HepG2 (cell line): ENCODE data around the gene ESYT2. TPM values are rescaled to one million over a fixed set of nuclear protein-coding genes. Genes with fewer than 3 reads are reported as not detected.

ENCODE experiments used
- HOXA3 ChIP-seq: sonication (generic); formaldehyde crosslinking; IDR thresholded peaks from 2 replicates; pipeline ENCODE4 v1.5.0; 2020; ENCODE audit warnings: missing genetic modification reagents
- MAFK ChIP-seq, 2 experiments: IDR thresholded peaks in 1 of 2; conservative IDR thresholded peaks in 1 of 2; 2 replicates each; pipeline ENCODE4 v1.6.1; 2011; ENCODE audit warnings: improper control_type of control experiment in 2 of 2, low read length in 2 of 2
- NFKB2 ChIP-seq: sonication (generic); formaldehyde crosslinking; IDR thresholded peaks from 2 replicates; pipeline ENCODE4 v1.4.0; 2020; ENCODE audit warnings: missing genetic modification reagents, borderline replicate concordance
- NFYB ChIP-seq: sonication (generic); formaldehyde crosslinking; IDR thresholded peaks from 2 replicates; pipeline ENCODE4 v1.4.0; 2020; ENCODE audit warnings: missing genetic modification reagents
- RBAK ChIP-seq: sonication (generic); formaldehyde crosslinking; IDR thresholded peaks from 2 replicates; pipeline ENCODE4 v1.5.1; 2020; ENCODE audit warnings: mild to moderate bottlenecking, missing genetic modification reagents
- SIN3A ChIP-seq: IDR thresholded peaks from 2 replicates; pipeline ENCODE4 v1.6.1; 2011; ENCODE audit warnings: low read depth, mild to moderate bottlenecking, control low read depth, low read length, borderline replicate concordance
- ZBTB20 ChIP-seq: sonication (generic); formaldehyde crosslinking; IDR thresholded peaks from 2 replicates; pipeline ENCODE4 v1.8.1; 2023; ENCODE audit warnings: missing genetic modification reagents, low read depth, mild to moderate bottlenecking, borderline replicate concordance
- ZMYM2 ChIP-seq: sonication (generic); formaldehyde crosslinking; IDR thresholded peaks from 2 replicates; pipeline ENCODE4 v1.8.0; 2022; ENCODE audit warnings: mild to moderate bottlenecking, missing genetic modification reagents
- ZMYM3 ChIP-seq: sonication (generic); formaldehyde crosslinking; IDR thresholded peaks from 2 replicates; pipeline ENCODE4 v1.5.1; 2020; ENCODE audit warnings: mild to moderate bottlenecking, missing genetic modification reagents
- ZNF251 ChIP-seq: sonication (generic); formaldehyde crosslinking; IDR thresholded peaks from 2 replicates; pipeline ENCODE4 v1.9.0; 2021; ENCODE audit warnings: mild to moderate bottlenecking, missing genetic modification reagents
- ZNF530 ChIP-seq: sonication (generic); formaldehyde crosslinking; IDR thresholded peaks from 2 replicates; pipeline ENCODE4 v1.5.0; 2020; ENCODE audit warnings: low read depth, mild to moderate bottlenecking, missing genetic modification reagents
- ZNF567 ChIP-seq: sonication (generic); formaldehyde crosslinking; IDR thresholded peaks from 2 replicates; pipeline ENCODE4 v1.8.1; 2023; ENCODE audit warnings: mild to moderate bottlenecking, missing genetic modification reagents, borderline replicate concordance
- ZNF572 ChIP-seq: sonication (generic); formaldehyde crosslinking; IDR thresholded peaks from 2 replicates; pipeline ENCODE4 v1.5.1; 2020; ENCODE audit warnings: mild to moderate bottlenecking, missing genetic modification reagents
- ZNF598 ChIP-seq: sonication (generic); formaldehyde crosslinking; IDR thresholded peaks from 2 replicates; pipeline ENCODE4 v1.5.1; 2020; ENCODE audit warnings: mild to moderate bottlenecking, missing genetic modification reagents, borderline replicate concordance
- ZNF616 ChIP-seq: sonication (generic); formaldehyde crosslinking; IDR thresholded peaks from 2 replicates; pipeline ENCODE4 v1.5.0; 2020; ENCODE audit warnings: low read depth, mild to moderate bottlenecking, missing genetic modification reagents
- ZNF672 ChIP-seq: sonication (generic); formaldehyde crosslinking; IDR thresholded peaks from 2 replicates; pipeline ENCODE4 v1.8.1; 2022; ENCODE audit warnings: missing genetic modification reagents
- ZNF775 ChIP-seq: sonication (generic); formaldehyde crosslinking; IDR thresholded peaks from 2 replicates; pipeline ENCODE4 v1.4.0; 2020; ENCODE audit warnings: missing genetic modification reagents, mild to moderate bottlenecking, moderate library complexity, borderline replicate concordance
- polyA plus RNA-seq, 8 experiments: library from polyadenylated mRNA; depleted of rRNA in 3 of 8; stranded (reverse) in 7 of 8; unstranded in 1 of 8; fragments of >200 nt; fragmentation: Illumina TruSeq in 4 of 8; extraction: Trizol in 4 of 8; gene quantifications; 2 replicates each; pipeline versions ENCODE4 v1.2.1 to v1.2.3, GENCODE V29; 2011 to 2016; ENCODE audit warnings: low read depth in 4 of 8, missing spikeins in 1 of 8, mixed read lengths in 1 of 8; ENCODE audit not compliant: insufficient read depth in 1 of 8
- total RNA-seq, 5 experiments: library from RNA; depleted of rRNA; stranded (reverse); fragments of >200 nt; fragmentation: Illumina TruSeq; extraction: Trizol; gene quantifications; 2 replicates each; pipeline ENCODE4 v1.2.3, GENCODE V29; 2016; ENCODE audit warnings: low read depth in 1 of 5
- TF ChIP-seq, protein P1 (sequence below): sonication (generic); formaldehyde crosslinking; IDR thresholded peaks from 2 replicates; pipeline ENCODE4 v1.5.1; 2020; ENCODE audit warnings: missing genetic modification reagents, mild to moderate bottlenecking, borderline replicate concordance
- TF ChIP-seq, protein P2 (sequence below): IDR thresholded peaks from 2 replicates; pipeline ENCODE4 v1.6.1; 2016; ENCODE audit warnings: missing genetic modification reagents, missing compliant biosample characterization
- TF ChIP-seq, protein P3 (sequence below): sonication (generic); formaldehyde crosslinking; IDR thresholded peaks from 2 replicates; pipeline ENCODE4 v1.4.0; 2020; ENCODE audit warnings: missing genetic modification reagents
- TF ChIP-seq, protein P4 (sequence below): sonication (generic); formaldehyde crosslinking; IDR thresholded peaks from 2 replicates; pipeline ENCODE4 v1.4.0; 2020; ENCODE audit warnings: missing genetic modification reagents, mild to moderate bottlenecking, borderline replicate concordance
- TF ChIP-seq, protein P5 (sequence below): sonication (generic); formaldehyde crosslinking; conservative IDR thresholded peaks from 2 replicates; pipeline ENCODE4 v1.4.0; 2020; ENCODE audit warnings: missing genetic modification reagents
- TF ChIP-seq, protein P6 (sequence below): sonication (generic); formaldehyde crosslinking; IDR thresholded peaks from 2 replicates; pipeline ENCODE4 v1.8.0; 2022; ENCODE audit warnings: missing genetic modification reagents, low read depth, mild to moderate bottlenecking, borderline replicate concordance
- TF ChIP-seq, protein P7 (sequence below): sonication (generic); formaldehyde crosslinking; IDR thresholded peaks from 2 replicates; pipeline ENCODE4 v1.8.0; 2022; ENCODE audit warnings: mild to moderate bottlenecking, missing genetic modification reagents, moderate library complexity

The ESYT2 gene
- total and polyA plus RNA-seq, 2 of the 13 experiments (the other 11 are each of a cell fraction or from before 2014, with no cell fraction given): 28.5 to 37.3 TPM

DNA sequence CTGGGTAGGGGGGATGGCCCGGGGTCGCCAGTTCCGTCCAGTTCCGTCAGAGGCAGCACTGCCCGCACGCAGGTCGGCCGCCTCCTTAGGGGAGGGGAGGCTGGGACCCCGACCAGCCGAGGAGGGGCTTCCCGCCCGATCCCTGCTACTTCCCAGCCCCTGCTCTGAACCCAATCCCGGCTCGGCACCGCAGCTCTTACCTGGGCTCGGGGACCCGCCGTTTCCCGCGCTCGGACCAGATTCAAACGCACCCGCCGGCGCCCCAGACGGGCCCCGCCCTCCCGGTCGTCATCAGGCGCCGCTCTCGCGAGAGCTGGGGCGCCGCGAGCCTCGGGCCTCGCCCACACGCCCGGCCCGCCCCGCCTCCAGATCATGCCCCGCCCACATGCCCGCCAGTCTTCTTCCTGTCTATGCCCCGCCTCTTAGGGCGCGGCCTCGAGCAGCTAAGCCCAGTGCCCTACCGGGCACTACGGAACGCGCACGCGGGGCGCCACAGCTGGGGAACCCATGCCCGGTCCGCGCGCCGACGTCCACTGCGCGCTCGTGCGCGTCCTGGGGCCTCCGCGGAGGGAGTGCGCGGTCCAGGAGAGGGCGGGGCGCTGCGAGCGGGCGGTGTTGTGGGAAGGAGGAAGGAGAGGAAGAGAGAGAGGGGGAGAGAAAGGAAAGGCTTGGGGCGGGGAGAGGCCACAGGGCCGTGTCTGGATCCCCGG lies 124.6 kb downstream of the ESYT2 start, which contains the start of gene NCAPG2 (continued):
- TF ChIP-seq, protein P1, sequence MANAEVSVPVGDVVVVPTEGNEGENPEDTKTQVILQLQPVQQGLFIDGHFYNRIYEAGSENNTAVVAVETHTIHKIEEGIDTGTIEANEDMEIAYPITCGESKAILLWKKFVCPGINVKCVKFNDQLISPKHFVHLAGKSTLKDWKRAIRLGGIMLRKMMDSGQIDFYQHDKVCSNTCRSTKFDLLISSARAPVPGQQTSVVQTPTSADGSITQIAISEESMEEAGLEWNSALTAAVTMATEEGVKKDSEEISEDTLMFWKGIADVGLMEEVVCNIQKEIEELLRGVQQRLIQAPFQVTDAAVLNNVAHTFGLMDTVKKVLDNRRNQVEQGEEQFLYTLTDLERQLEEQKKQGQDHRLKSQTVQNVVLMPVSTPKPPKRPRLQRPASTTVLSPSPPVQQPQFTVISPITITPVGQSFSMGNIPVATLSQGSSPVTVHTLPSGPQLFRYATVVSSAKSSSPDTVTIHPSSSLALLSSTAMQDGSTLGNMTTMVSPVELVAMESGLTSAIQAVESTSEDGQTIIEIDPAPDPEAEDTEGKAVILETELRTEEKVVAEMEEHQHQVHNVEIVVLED (CRISPR knock-in tag): peak; percentile 93
- TF ChIP-seq HOXA3 (CRISPR knock-in tag) (peak; percentile 75), ZNF775 (CRISPR knock-in tag) (no peak), ZNF567 (peak; percentile 59; the same call in 1 of the 2 replicates), ZNF251 (no peak), SIN3A (peak; percentile 87; the same call in 1 of the 2 replicates), RBAK (CRISPR knock-in tag) (no peak), NFYB (CRISPR knock-in tag) (no peak; the same call in 1 of the 2 replicates), ZMYM3 (no peak; the same call in 1 of the 2 replicates), MAFK (conservative IDR thresholded peaks at IDR 0.05 in 1 of 2, IDR thresholded peaks at IDR 0.05 in 1 of 2; ENCODE audit: low read length in 2 of 2) (no peak), ZNF616 (no peak), ZNF598 (CRISPR knock-in tag) (no peak; the same call in 1 of the 2 replicates), ZBTB20 (peak; percentile 26; the same call in 1 of the 2 replicates), NFKB2 (CRISPR knock-in tag) (peak; percentile 87; the same call in 1 of the 2 replicates), ZMYM2 (CRISPR knock-in tag) (peak; percentile 46; the same call in 1 of the 2 replicates), ZNF530 (CRISPR knock-in tag) (no peak), ZNF672 (CRISPR knock-in tag) (0 out of 2 replicates have a peak, but pooled peaks have one; percentile 40), ZNF572 (CRISPR knock-in tag) (no peak)
- TF ChIP-seq, protein P2, sequence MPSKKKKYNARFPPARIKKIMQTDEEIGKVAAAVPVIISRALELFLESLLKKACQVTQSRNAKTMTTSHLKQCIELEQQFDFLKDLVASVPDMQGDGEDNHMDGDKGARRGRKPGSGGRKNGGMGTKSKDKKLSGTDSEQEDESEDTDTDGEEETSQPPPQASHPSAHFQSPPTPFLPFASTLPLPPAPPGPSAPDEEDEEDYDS: peak; percentile 79
- TF ChIP-seq, protein P3, sequence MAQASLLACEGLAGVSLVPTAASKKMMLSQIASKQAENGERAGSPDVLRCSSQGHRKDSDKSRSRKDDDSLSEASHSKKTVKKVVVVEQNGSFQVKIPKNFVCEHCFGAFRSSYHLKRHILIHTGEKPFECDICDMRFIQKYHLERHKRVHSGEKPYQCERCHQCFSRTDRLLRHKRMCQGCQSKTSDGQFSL (CRISPR knock-in tag): no peak
- TF ChIP-seq, protein P4, sequence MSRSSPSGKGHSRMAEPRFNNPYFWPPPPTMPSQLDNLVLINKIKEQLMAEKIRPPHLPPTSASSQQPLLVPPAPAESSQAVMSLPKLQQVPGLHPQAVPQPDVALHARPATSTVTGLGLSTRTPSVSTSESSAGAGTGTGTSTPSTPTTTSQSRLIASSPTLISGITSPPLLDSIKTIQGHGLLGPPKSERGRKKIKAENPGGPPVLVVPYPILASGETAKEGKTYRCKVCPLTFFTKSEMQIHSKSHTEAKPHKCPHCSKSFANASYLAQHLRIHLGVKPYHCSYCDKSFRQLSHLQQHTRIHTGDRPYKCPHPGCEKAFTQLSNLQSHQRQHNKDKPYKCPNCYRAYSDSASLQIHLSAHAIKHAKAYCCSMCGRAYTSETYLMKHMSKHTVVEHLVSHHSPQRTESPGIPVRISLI (CRISPR knock-in tag): no peak
- TF ChIP-seq, protein P5, sequence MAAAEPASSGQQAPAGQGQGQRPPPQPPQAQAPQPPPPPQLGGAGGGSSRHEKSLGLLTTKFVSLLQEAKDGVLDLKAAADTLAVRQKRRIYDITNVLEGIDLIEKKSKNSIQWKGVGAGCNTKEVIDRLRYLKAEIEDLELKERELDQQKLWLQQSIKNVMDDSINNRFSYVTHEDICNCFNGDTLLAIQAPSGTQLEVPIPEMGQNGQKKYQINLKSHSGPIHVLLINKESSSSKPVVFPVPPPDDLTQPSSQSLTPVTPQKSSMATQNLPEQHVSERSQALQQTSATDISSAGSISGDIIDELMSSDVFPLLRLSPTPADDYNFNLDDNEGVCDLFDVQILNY (CRISPR knock-in tag): peak; percentile 97
- TF ChIP-seq, protein P6, sequence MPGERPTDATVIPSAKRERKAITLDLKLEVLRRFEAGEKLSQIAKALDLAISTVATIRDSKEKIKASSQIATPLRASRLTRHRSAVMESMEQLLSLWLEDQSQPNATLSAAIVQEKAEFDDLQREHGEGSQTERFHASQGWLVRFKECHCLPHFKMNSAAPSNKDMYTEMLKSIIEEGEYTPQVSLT (CRISPR knock-in tag): no peak
- TF ChIP-seq, protein P7, sequence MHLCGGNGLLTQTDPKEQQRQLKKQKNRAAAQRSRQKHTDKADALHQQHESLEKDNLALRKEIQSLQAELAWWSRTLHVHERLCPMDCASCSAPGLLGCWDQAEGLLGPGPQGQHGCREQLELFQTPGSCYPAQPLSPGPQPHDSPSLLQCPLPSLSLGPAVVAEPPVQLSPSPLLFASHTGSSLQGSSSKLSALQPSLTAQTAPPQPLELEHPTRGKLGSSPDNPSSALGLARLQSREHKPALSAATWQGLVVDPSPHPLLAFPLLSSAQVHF: 0 out of 2 replicates have a peak, but pooled peaks have one; percentile 47
